H9 (cell line): Measurements from ENCODE around the gene DLL3. TPM values are rescaled to one million over a fixed set of nuclear protein-coding genes. Genes with fewer than 3 reads are reported as not detected.

Source experiments
- DNase-seq: peaks from one replicate; pipeline ENCODE4 v3.0.0-alpha.2; 2017
- H2AFZ ChIP-seq: one replicate; pipeline ENCODE4 v1.6.1; 2013; ENCODE audit warnings: mild to moderate bottlenecking, low read length, control low read depth, moderate library complexity
- H2AK5ac ChIP-seq: 2 replicates; pipeline ENCODE4 v1.6.1; 2013; ENCODE audit warnings: low read length, control low read depth, mixed read lengths; ENCODE audit not compliant: insufficient read length
- H2BK120ac ChIP-seq: one replicate; pipeline ENCODE4 v1.6.1; 2013; ENCODE audit warnings: low read depth, mild to moderate bottlenecking, low read length, control low read depth, inconsistent platforms; ENCODE audit not compliant: poor library complexity, severe bottlenecking
- H2BK12ac ChIP-seq: 2 replicates; pipeline ENCODE4 v1.6.1; 2013; ENCODE audit warnings: low read length, control low read depth, mixed read lengths, low read depth; ENCODE audit not compliant: insufficient read length
- H2BK15ac ChIP-seq: 2 replicates; pipeline ENCODE4 v1.6.1; 2013; ENCODE audit warnings: low read depth, low read length, control low read depth
- H2BK20ac ChIP-seq: one replicate; pipeline ENCODE4 v1.6.1; 2013; ENCODE audit warnings: low read depth, mild to moderate bottlenecking, low read length, control low read depth, inconsistent platforms; ENCODE audit not compliant: poor library complexity, severe bottlenecking
- H2BK5ac ChIP-seq: 2 replicates; pipeline ENCODE4 v1.6.1; 2013; ENCODE audit warnings: low read length, control low read depth, mixed read lengths; ENCODE audit not compliant: insufficient read length
- H3K14ac ChIP-seq: 2 replicates; pipeline ENCODE4 v1.6.1; 2013; ENCODE audit warnings: low read length, control low read depth; ENCODE audit not compliant: insufficient read depth
- H3K18ac ChIP-seq: 2 replicates; pipeline ENCODE4 v1.6.1; 2013; ENCODE audit warnings: low read depth, mild to moderate bottlenecking, mixed read lengths, low read length, control low read depth; ENCODE audit not compliant: insufficient read length
- H3K23ac ChIP-seq: 2 replicates; pipeline ENCODE4 v1.6.1; 2013; ENCODE audit warnings: low read length, control low read depth, mixed read lengths, low read depth; ENCODE audit not compliant: insufficient read length
- H3K23me2 ChIP-seq: 2 replicates; pipeline ENCODE4 v1.6.1; 2013; ENCODE audit warnings: low read depth, mild to moderate bottlenecking, mixed read lengths, low read length, control low read depth; ENCODE audit not compliant: insufficient read length, poor library complexity, severe bottlenecking
- H3K27ac ChIP-seq: 2 replicates; pipeline ENCODE4 v1.5.1; 2013; ENCODE audit warnings: low read length, control low read depth, mixed read lengths, low read depth; ENCODE audit not compliant: insufficient read length
- H3K27me3 ChIP-seq: 2 replicates; pipeline ENCODE4 v1.6.1; 2013; ENCODE audit warnings: low read length, control low read depth, inconsistent platforms; ENCODE audit not compliant: insufficient read depth
- H3K4ac ChIP-seq: 2 replicates; pipeline ENCODE4 v1.6.1; 2013; ENCODE audit warnings: low read depth, mild to moderate bottlenecking, control low read depth, inconsistent platforms, low read length, moderate library complexity
- H3K4me1 ChIP-seq: 2 replicates; pipeline ENCODE4 v1.6.1; 2013; ENCODE audit warnings: low read length, control low read depth, inconsistent platforms; ENCODE audit not compliant: insufficient read depth
- H3K4me2 ChIP-seq: 2 replicates; pipeline ENCODE4 v1.6.1; 2013; ENCODE audit warnings: low read length, control low read depth, mixed read lengths; ENCODE audit not compliant: insufficient read length, insufficient read depth
- H3K56ac ChIP-seq: 2 replicates; pipeline ENCODE4 v1.6.1; 2013; ENCODE audit warnings: low read depth, mild to moderate bottlenecking, mixed read lengths, low read length, control low read depth; ENCODE audit not compliant: insufficient read length
- H3K79me1 ChIP-seq: 2 replicates; pipeline ENCODE4 v1.6.1; 2013; ENCODE audit warnings: low read depth, mild to moderate bottlenecking, moderate library complexity, low read length, control low read depth, inconsistent platforms; ENCODE audit not compliant: insufficient read depth, poor library complexity, severe bottlenecking
- H3K79me2 ChIP-seq: 2 replicates; pipeline ENCODE4 v1.6.1; 2013; ENCODE audit warnings: low read length, control low read depth, inconsistent platforms; ENCODE audit not compliant: insufficient read depth
- H3K9ac ChIP-seq: 2 replicates; pipeline ENCODE4 v1.6.1; 2013; ENCODE audit warnings: low read length, control low read depth, mixed read lengths; ENCODE audit not compliant: insufficient read length; ENCODE audit errors: extremely low read depth
- H3K9me3 ChIP-seq: one replicate; pipeline ENCODE4 v1.6.1; 2013; ENCODE audit warnings: low read depth, low read length, inconsistent platforms; ENCODE audit not compliant: control insufficient read depth
- H3T11ph ChIP-seq: one replicate; pipeline ENCODE4 v1.6.1; 2013; ENCODE audit warnings: mild to moderate bottlenecking, low read length, control low read depth, inconsistent platforms
- H4K20me1 ChIP-seq: one replicate; pipeline ENCODE4 v1.6.1; 2013; ENCODE audit not compliant: control insufficient read depth, insufficient read length, insufficient read depth
- H4K5ac ChIP-seq: 2 replicates; pipeline ENCODE4 v1.6.1; 2013; ENCODE audit warnings: low read depth, mild to moderate bottlenecking, mixed read lengths, low read length, control low read depth; ENCODE audit not compliant: insufficient read length
- H4K8ac ChIP-seq: replicated peaks from 2 replicates; pipeline ENCODE4 v1.6.1; 2013; ENCODE audit warnings: low read length, control low read depth, mixed read lengths, low read depth; ENCODE audit not compliant: insufficient read length
- H4K91ac ChIP-seq: 2 replicates; pipeline ENCODE4 v1.6.1; 2013; ENCODE audit warnings: low read depth, mild to moderate bottlenecking, moderate library complexity, mixed read lengths, low read length, control low read depth; ENCODE audit not compliant: insufficient read length
- H3K27ac Mint-ChIP-seq, 3 experiments: 2 replicates in 2 of 3; 3 replicates in 1 of 3; pipeline ENCODE4 v1.8.0; 2020 to 2021; ENCODE audit warnings: mixed read lengths in 3 of 3, mild to moderate bottlenecking in 1 of 3, moderate library complexity in 1 of 3
- H3K27me3 Mint-ChIP-seq: 2 replicates; pipeline ENCODE4 v1.8.0; 2021; ENCODE audit warnings: low read depth, mild to moderate bottlenecking, moderate library complexity, mixed read lengths
- H3K36me3 Mint-ChIP-seq, 3 experiments: 2 replicates in 2 of 3; 3 replicates in 1 of 3; pipeline ENCODE4 v1.8.0; 2020 to 2021; ENCODE audit warnings: low read depth in 3 of 3, mixed read lengths in 3 of 3; ENCODE audit not compliant: insufficient read depth in 1 of 3
- H3K4me1 Mint-ChIP-seq, 2 experiments: 2 replicates each; pipeline ENCODE4 v1.8.0; 2020; ENCODE audit warnings: mixed read lengths in 2 of 2
- H3K4me3 Mint-ChIP-seq, 2 experiments: 2 replicates in 1 of 2; 3 replicates in 1 of 2; pipeline ENCODE4 v1.8.0; 2020 to 2021; ENCODE audit warnings: mild to moderate bottlenecking in 2 of 2, mixed read lengths in 2 of 2, moderate library complexity in 1 of 2
- H3K9me3 Mint-ChIP-seq, 2 experiments: 2 replicates in 1 of 2; 3 replicates in 1 of 2; pipeline ENCODE4 v1.8.0; 2020; ENCODE audit warnings: mild to moderate bottlenecking in 2 of 2, mixed read lengths in 2 of 2, moderate library complexity in 1 of 2
- WGBS: extraction: QIAGEN DNeasy Blood & Tissue Kit; methylation state at CpG from one replicate; pipeline ENCODE4 v1.1.7; 2013; ENCODE audit warnings: missing lambda C conversion rate, low lambda C conversion rate, mixed read lengths; ENCODE audit not compliant: insufficient read length; ENCODE audit errors: extremely low coverage; 5-methylcytosine and 5-hydroxymethylcytosine counted together
- total RNA-seq: library from RNA; stranded (reverse); gene quantifications from 2 replicates; pipeline ENCODE4 v1.2.1, GENCODE V29; 2021
- TF ChIP-seq, protein P1 (sequence below): fragments of 200-600 bp; sonication (generic); conservative IDR thresholded peaks from 3 replicates; pipeline ENCODE4 v1.8.0; 2021; ENCODE audit warnings: antibody characterized with exemption, mild to moderate bottlenecking

Gene DLL3
- total RNA-seq, 1 experiment from 2014 or later: 2.5 TPM

DNA sequence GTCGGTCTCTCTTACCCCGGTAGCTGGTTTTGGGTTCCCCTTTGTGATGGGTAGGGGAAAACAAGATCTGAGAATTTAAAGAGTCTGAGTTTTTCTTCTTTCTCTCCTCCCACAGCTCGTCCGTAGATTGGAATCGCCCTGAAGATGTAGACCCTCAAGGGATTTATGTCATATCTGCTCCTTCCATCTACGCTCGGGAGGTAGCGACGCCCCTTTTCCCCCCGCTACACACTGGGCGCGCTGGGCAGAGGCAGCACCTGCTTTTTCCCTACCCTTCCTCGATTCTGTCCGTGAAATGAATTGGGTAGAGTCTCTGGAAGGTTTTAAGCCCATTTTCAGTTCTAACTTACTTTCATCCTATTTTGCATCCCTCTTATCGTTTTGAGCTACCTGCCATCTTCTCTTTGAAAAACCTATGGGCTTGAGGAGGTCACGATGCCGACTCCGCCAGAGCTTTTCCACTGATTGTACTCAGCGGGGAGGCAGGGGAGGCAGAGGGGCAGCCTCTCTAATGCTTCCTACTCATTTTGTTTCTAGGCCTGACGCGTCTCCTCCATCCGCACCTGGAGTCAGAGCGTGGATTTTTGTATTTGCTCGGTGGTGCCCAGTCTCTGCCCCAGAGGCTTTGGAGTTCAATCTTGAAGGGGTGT is 9.1 kb downstream of the DLL3 start:
- no peak overlapping the region for H2BK120ac ChIP-seq
- no peak overlapping the region for H2AK5ac ChIP-seq
- H2BK5ac ChIP-seq: no peak overlapping the region
- no peak overlapping the region for H3K56ac ChIP-seq
- Mint-ChIP-seq H3K4me3 (peak overlapping the region; percentile 72 to 83), H3K36me3 (peaks cover 0 to 11% (median 3%) of the 10 kb centered on the region in 3 experiments; a peak in 3 of 7 replicates), H3K27ac (no peak overlapping the region), H3K4me1 (peaks cover 9 to 10% of the 10 kb centered on the region in 2 experiments), H3K9me3 (peaks cover 11 to 15% of the 10 kb centered on the region in 2 experiments; a peak in 4 of 5 replicates), H3K27me3 (peaks cover 86% of the 10 kb centered on the region)
- no peaks in the 10 kb centered on the region for H3K4me1 ChIP-seq
- no peak overlapping the region for H3K4ac ChIP-seq
- no peaks in the 10 kb centered on the region for H3K79me1 ChIP-seq
- H3K9ac ChIP-seq: no peak overlapping the region
- no peak overlapping the region for H4K5ac ChIP-seq
- no peak overlapping the region for H3T11ph ChIP-seq
- no peak overlapping the region for H2BK12ac ChIP-seq
- H3K9me3 ChIP-seq: no peaks in the 10 kb centered on the region
- TF ChIP-seq, protein P1, sequence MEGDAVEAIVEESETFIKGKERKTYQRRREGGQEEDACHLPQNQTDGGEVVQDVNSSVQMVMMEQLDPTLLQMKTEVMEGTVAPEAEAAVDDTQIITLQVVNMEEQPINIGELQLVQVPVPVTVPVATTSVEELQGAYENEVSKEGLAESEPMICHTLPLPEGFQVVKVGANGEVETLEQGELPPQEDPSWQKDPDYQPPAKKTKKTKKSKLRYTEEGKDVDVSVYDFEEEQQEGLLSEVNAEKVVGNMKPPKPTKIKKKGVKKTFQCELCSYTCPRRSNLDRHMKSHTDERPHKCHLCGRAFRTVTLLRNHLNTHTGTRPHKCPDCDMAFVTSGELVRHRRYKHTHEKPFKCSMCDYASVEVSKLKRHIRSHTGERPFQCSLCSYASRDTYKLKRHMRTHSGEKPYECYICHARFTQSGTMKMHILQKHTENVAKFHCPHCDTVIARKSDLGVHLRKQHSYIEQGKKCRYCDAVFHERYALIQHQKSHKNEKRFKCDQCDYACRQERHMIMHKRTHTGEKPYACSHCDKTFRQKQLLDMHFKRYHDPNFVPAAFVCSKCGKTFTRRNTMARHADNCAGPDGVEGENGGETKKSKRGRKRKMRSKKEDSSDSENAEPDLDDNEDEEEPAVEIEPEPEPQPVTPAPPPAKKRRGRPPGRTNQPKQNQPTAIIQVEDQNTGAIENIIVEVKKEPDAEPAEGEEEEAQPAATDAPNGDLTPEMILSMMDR: no peak
- H4K8ac ChIP-seq: no peak overlapping the region
- H3K27me3 ChIP-seq: peaks cover 19% of the 10 kb centered on the region; the same call in 1 of the 2 replicates
- DNase-seq: no peak
- H3K14ac ChIP-seq: no peak overlapping the region
- no peak overlapping the region for H4K91ac ChIP-seq
- peak overlapping the region; percentile 74 for H3K4me2 ChIP-seq
- H3K23me2 ChIP-seq: peaks cover 10% of the 10 kb centered on the region
- H3K18ac ChIP-seq: no peak overlapping the region
- no peak overlapping the region for H2BK15ac ChIP-seq
- no peak overlapping the region for H3K23ac ChIP-seq
- H2AFZ ChIP-seq: no peak overlapping the region
- no peaks in the 10 kb centered on the region for H3K79me2 ChIP-seq
- H2BK20ac ChIP-seq: no peak overlapping the region
- H4K20me1 ChIP-seq: no peaks in the 10 kb centered on the region
- no peak overlapping the region for H3K27ac ChIP-seq
- no CpG with 5 or more reads among the region's 24 CpGs for WGBS
